GM23338 (cell line): Measurements from ENCODE around the gene CYTH3. TPM values are rescaled to one million over a fixed set of nuclear protein-coding genes. Genes with fewer than 3 reads are reported as not detected.

Experiments
- ATAC-seq: fragments of 200-7000 bp; cut with Tn5 transposase; 3 replicates; pipeline ENCODE4 v1.9.1; 2020
- DNase-seq: peaks from one replicate; pipeline ENCODE4 v3.0.0-alpha.2; 2015; ENCODE audit warnings: low spot score
- H2AFZ ChIP-seq: fragments of 200-600 bp; sonication (generic); 2 replicates; pipeline ENCODE4 v1.8.0; 2016; ENCODE audit warnings: antibody characterized with exemption, mild to moderate bottlenecking, moderate library complexity
- H3F3A ChIP-seq: fragments of 200-600 bp; sonication (generic); replicated peaks from 2 replicates; pipeline ENCODE4 v1.8.0; 2017; ENCODE audit warnings: antibody characterized with exemption, mixed run types, low read depth
- H3K27ac ChIP-seq: fragments of 200-600 bp; sonication (generic); 2 replicates; pipeline ENCODE4 v1.6.1; 2016; ENCODE audit warnings: low read depth
- H3K27me3 ChIP-seq: fragments of 200-600 bp; sonication (generic); 2 replicates; pipeline ENCODE4 v1.8.0; 2016; ENCODE audit warnings: mild to moderate bottlenecking, mixed run types, moderate library complexity; ENCODE audit not compliant: insufficient read depth
- H3K36me3 ChIP-seq: fragments of 200-600 bp; sonication (generic); 2 replicates; pipeline ENCODE4 v1.8.0; 2016; ENCODE audit warnings: mild to moderate bottlenecking; ENCODE audit not compliant: insufficient read depth
- H3K4me1 ChIP-seq: fragments of 200-600 bp; sonication (generic); 2 replicates; pipeline ENCODE4 v1.8.0; 2016; ENCODE audit warnings: mild to moderate bottlenecking, moderate library complexity; ENCODE audit not compliant: insufficient read depth
- H3K4me2 ChIP-seq: fragments of 200-600 bp; sonication (generic); 2 replicates; pipeline ENCODE4 v1.7.1; 2017; ENCODE audit warnings: mixed run types
- H3K4me3 ChIP-seq: fragments of 200-600 bp; sonication (generic); 2 replicates; pipeline ENCODE4 v1.6.1; 2016; ENCODE audit warnings: mixed run types
- H3K79me2 ChIP-seq: fragments of 200-600 bp; sonication (generic); replicated peaks from 2 replicates; pipeline ENCODE4 v1.8.0; 2017; ENCODE audit warnings: mild to moderate bottlenecking; ENCODE audit not compliant: insufficient read depth
- H3K9me2 ChIP-seq: fragments of 200-600 bp; sonication (generic); 2 replicates; pipeline ENCODE4 v1.8.0; 2017; ENCODE audit not compliant: insufficient read depth
- H4K20me1 ChIP-seq: fragments of 200-600 bp; sonication (generic); replicated peaks from 2 replicates; pipeline ENCODE4 v1.8.0; 2017; ENCODE audit warnings: mild to moderate bottlenecking; ENCODE audit not compliant: insufficient read depth
- H3K27ac Mint-ChIP-seq: 2 replicates; pipeline ENCODE4 v1.8.0; 2020; ENCODE audit warnings: inconsistent platforms, mild to moderate bottlenecking, moderate library complexity, mixed read lengths
- H3K27me3 Mint-ChIP-seq: 3 replicates; pipeline ENCODE4 v1.8.0; 2022; ENCODE audit warnings: low read depth, mild to moderate bottlenecking, moderate library complexity, mixed read lengths, inconsistent platforms; ENCODE audit not compliant: insufficient read depth, poor library complexity
- H3K36me3 Mint-ChIP-seq: 3 replicates; pipeline ENCODE4 v1.8.0; 2021; ENCODE audit warnings: low read depth, mild to moderate bottlenecking, inconsistent platforms, moderate library complexity, mixed read lengths
- H3K4me1 Mint-ChIP-seq: 3 replicates; pipeline ENCODE4 v1.8.0; 2020; ENCODE audit warnings: mild to moderate bottlenecking, inconsistent platforms, mixed read lengths
- H3K4me3 Mint-ChIP-seq: 3 replicates; pipeline ENCODE4 v1.8.0; 2021; ENCODE audit warnings: moderate library complexity, mild to moderate bottlenecking, inconsistent platforms, mixed read lengths
- H3K9me3 Mint-ChIP-seq: 3 replicates; pipeline ENCODE4 v1.8.0; 2020; ENCODE audit warnings: moderate library complexity, mild to moderate bottlenecking, inconsistent platforms, mixed read lengths
- CREB1 ChIP-seq: fragments of 250-450 bp; sonication (Bioruptor Pico); IDR thresholded peaks from 2 replicates; pipeline ENCODE4 v1.5.0; 2020; ENCODE audit warnings: low read depth, mild to moderate bottlenecking, moderate library complexity
- EZH2 ChIP-seq: fragments of 200-600 bp; sonication (generic); IDR thresholded peaks from one replicate; pipeline ENCODE4 v1.8.0; 2017; ENCODE audit warnings: antibody characterized with exemption, mild to moderate bottlenecking, low read depth; ENCODE audit not compliant: unreplicated experiment
- EZH2phosphoT487 ChIP-seq: fragments of 200-600 bp; sonication (generic); IDR thresholded peaks from one replicate; pipeline ENCODE4 v1.8.1; 2018; ENCODE audit warnings: antibody characterized with exemption; ENCODE audit not compliant: unreplicated experiment
- NANOG ChIP-seq: IDR thresholded peaks from 2 replicates; pipeline ENCODE4 v1.6.1; 2016; ENCODE audit warnings: antibody characterized with exemption, borderline replicate concordance
- POLR2AphosphoS5 ChIP-seq: IDR thresholded peaks from 2 replicates; pipeline ENCODE4 v1.6.1; 2016; ENCODE audit warnings: antibody characterized with exemption, low read depth
- REST ChIP-seq: IDR thresholded peaks from one replicate; pipeline ENCODE4 v1.6.1; 2018; ENCODE audit warnings: antibody characterized with exemption; ENCODE audit not compliant: unreplicated experiment
- STAT1 ChIP-seq: IDR thresholded peaks from one replicate; pipeline ENCODE4 v1.6.1; 2016; ENCODE audit warnings: antibody characterized with exemption; ENCODE audit not compliant: unreplicated experiment
- ZNF114 ChIP-seq: fragments of 250-450 bp; sonication (Bioruptor Pico); IDR thresholded peaks from 2 replicates; pipeline ENCODE4 v1.5.0; 2020; ENCODE audit warnings: mild to moderate bottlenecking, moderate library complexity
- ZNF331 ChIP-seq: fragments of 250-450 bp; sonication (Bioruptor Pico); IDR thresholded peaks from 2 replicates; pipeline ENCODE4 v1.5.0; 2020; ENCODE audit warnings: low read depth, mild to moderate bottlenecking, moderate library complexity
- polyA plus RNA-seq: library from polyadenylated mRNA; unstranded; fragments of >200 nt; fragmentation: Nextera tagmentation; extraction: Ambion mirVana; gene quantifications from 2 replicates; pipeline ENCODE4 v1.2.1, GENCODE V29; 2016
- total RNA-seq: library from RNA; depleted of rRNA; stranded (reverse); fragments of >200 nt; shearing (Covaris generic); gene quantifications from 2 replicates; pipeline ENCODE4 v1.2.3, GENCODE V29; 2014
- TF ChIP-seq, protein P1 (sequence below): fragments of 250-450 bp; sonication (Bioruptor Pico); IDR thresholded peaks from 2 replicates; pipeline ENCODE4 v1.5.0; 2020; ENCODE audit warnings: mild to moderate bottlenecking, moderate library complexity
- TF ChIP-seq, protein P2 (sequence below), 2 experiments: fragments of 200-600 bp in 1 of 2; sonication (generic) in 1 of 2; conservative IDR thresholded peaks; 2 replicates each; pipeline versions ENCODE4 v1.5.1 to v1.6.1; 2016 to 2017; ENCODE audit warnings: antibody characterized with exemption in 2 of 2, low read depth in 2 of 2, mild to moderate bottlenecking in 2 of 2, moderate library complexity in 1 of 2

The CYTH3 gene
- total and polyA plus RNA-seq, 2 experiments from 2014 or later, result 4.6 to 15.3 TPM

GRCh38 chr7:6307762-6308161, 35.3 kb upstream of the CYTH3 start (continued):
- TF ChIP-seq, protein P1, sequence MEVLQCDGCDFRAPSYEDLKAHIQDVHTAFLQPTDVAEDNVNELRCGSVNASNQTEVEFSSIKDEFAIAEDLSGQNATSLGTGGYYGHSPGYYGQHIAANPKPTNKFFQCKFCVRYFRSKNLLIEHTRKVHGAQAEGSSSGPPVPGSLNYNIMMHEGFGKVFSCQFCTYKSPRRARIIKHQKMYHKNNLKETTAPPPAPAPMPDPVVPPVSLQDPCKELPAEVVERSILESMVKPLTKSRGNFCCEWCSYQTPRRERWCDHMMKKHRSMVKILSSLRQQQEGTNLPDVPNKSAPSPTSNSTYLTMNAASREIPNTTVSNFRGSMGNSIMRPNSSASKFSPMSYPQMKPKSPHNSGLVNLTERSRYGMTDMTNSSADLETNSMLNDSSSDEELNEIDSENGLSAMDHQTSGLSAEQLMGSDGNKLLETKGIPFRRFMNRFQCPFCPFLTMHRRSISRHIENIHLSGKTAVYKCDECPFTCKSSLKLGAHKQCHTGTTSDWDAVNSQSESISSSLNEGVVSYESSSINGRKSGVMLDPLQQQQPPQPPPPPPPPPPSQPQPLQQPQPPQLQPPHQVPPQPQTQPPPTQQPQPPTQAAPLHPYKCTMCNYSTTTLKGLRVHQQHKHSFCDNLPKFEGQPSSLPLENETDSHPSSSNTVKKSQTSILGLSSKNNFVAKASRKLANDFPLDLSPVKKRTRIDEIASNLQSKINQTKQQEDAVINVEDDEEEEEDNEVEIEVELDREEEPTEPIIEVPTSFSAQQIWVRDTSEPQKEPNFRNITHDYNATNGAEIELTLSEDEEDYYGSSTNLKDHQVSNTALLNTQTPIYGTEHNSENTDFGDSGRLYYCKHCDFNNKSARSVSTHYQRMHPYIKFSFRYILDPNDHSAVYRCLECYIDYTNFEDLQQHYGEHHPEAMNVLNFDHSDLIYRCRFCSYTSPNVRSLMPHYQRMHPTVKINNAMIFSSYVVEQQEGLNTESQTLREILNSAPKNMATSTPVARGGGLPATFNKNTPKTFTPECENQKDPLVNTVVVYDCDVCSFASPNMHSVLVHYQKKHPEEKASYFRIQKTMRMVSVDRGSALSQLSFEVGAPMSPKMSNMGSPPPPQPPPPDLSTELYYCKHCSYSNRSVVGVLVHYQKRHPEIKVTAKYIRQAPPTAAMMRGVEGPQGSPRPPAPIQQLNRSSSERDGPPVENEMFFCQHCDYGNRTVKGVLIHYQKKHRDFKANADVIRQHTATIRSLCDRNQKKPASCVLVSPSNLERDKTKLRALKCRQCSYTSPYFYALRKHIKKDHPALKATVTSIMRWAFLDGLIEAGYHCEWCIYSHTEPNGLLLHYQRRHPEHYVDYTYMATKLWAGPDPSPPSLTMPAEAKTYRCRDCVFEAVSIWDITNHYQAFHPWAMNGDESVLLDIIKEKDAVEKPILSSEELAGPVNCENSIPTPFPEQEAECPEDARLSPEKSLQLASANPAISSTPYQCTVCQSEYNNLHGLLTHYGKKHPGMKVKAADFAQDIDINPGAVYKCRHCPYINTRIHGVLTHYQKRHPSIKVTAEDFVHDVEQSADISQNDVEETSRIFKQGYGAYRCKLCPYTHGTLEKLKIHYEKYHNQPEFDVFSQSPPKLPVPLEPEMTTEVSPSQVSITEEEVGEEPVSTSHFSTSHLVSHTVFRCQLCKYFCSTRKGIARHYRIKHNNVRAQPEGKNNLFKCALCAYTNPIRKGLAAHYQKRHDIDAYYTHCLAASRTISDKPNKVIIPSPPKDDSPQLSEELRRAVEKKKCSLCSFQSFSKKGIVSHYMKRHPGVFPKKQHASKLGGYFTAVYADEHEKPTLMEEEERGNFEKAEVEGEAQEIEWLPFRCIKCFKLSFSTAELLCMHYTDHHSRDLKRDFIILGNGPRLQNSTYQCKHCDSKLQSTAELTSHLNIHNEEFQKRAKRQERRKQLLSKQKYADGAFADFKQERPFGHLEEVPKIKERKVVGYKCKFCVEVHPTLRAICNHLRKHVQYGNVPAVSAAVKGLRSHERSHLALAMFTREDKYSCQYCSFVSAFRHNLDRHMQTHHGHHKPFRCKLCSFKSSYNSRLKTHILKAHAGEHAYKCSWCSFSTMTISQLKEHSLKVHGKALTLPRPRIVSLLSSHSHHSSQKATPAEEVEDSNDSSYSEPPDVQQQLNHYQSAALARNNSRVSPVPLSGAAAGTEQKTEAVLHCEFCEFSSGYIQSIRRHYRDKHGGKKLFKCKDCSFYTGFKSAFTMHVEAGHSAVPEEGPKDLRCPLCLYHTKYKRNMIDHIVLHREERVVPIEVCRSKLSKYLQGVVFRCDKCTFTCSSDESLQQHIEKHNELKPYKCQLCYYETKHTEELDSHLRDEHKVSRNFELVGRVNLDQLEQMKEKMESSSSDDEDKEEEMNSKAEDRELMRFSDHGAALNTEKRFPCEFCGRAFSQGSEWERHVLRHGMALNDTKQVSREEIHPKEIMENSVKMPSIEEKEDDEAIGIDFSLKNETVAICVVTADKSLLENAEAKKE (CRISPR knock-in tag), result no peak
- no peak for TF ChIP-seq EZH2
- TF ChIP-seq ZNF114, result no peak
- no peak for TF ChIP-seq CREB1 (CRISPR knock-in tag)

GRCh38 chr7:6306471-6306870, 34.0 kb upstream of the CYTH3 start:
- no peaks in the 10 kb centered on the region for H3K36me3 Mint-ChIP-seq
- Histone ChIP-seq H3F3A (no peaks in the 10 kb centered on the region), H3K4me2 (no peak overlapping the region), H4K20me1 (no peaks in the 10 kb centered on the region), H3K27ac (no peak overlapping the region), H3K4me1 (no peaks in the 10 kb centered on the region), H3K9me2 (no peaks in the 10 kb centered on the region), H3K4me3 (no peak overlapping the region), H3K36me3 (no peaks in the 10 kb centered on the region), H3K27me3 (no peaks in the 10 kb centered on the region), H2AFZ (no peak overlapping the region), H3K79me2 (no peaks in the 10 kb centered on the region)
- no peaks in the 10 kb centered on the region for H3K4me1 Mint-ChIP-seq
- no peak overlapping the region for H3K27ac Mint-ChIP-seq
- TF ChIP-seq EZH2phosphoT487 (no peak), ZNF331 (no peak), POLR2AphosphoS5 (no peak), NANOG (no peak), ZNF114 (no peak), REST (no peak), STAT1 (no peak)
- TF ChIP-seq, protein P2, sequence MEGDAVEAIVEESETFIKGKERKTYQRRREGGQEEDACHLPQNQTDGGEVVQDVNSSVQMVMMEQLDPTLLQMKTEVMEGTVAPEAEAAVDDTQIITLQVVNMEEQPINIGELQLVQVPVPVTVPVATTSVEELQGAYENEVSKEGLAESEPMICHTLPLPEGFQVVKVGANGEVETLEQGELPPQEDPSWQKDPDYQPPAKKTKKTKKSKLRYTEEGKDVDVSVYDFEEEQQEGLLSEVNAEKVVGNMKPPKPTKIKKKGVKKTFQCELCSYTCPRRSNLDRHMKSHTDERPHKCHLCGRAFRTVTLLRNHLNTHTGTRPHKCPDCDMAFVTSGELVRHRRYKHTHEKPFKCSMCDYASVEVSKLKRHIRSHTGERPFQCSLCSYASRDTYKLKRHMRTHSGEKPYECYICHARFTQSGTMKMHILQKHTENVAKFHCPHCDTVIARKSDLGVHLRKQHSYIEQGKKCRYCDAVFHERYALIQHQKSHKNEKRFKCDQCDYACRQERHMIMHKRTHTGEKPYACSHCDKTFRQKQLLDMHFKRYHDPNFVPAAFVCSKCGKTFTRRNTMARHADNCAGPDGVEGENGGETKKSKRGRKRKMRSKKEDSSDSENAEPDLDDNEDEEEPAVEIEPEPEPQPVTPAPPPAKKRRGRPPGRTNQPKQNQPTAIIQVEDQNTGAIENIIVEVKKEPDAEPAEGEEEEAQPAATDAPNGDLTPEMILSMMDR (conservative IDR thresholded peaks at IDR 0.05; ENCODE audit: low read depth in 2 of 2), result no peak
- no peak for ATAC-seq
- H3K9me3 Mint-ChIP-seq, result no peaks in the 10 kb centered on the region
- H3K4me3 Mint-ChIP-seq, result no peak overlapping the region
- DNase-seq, result no peak
- H3K27me3 Mint-ChIP-seq, result peaks cover 2% of the 10 kb centered on the region
